Colonic mucosa (tissue), 4 donors: ENCODE data around the gene DPP6. TPM values are rescaled to one million over a fixed set of nuclear protein-coding genes. Genes with fewer than 3 reads are reported as not detected.

Experiments
- DNase-seq: peaks from one replicate; pipeline ENCODE4 v3.0.0-alpha.2; 2020
- H3K27ac ChIP-seq: fragments of 200-600 bp; one replicate; pipeline ENCODE4 v1.8.0; 2021
- H3K27me3 ChIP-seq: fragments of 200-600 bp; one replicate; pipeline ENCODE4 v1.8.0; 2021
- H3K36me3 ChIP-seq: fragments of 200-600 bp; one replicate; pipeline ENCODE4 v1.8.0; 2021
- H3K4me1 ChIP-seq: fragments of 200-600 bp; one replicate; pipeline ENCODE4 v1.8.0; 2021; ENCODE audit warnings: mild to moderate bottlenecking
- H3K4me3 ChIP-seq: fragments of 200-600 bp; one replicate; pipeline ENCODE4 v1.8.0; 2021
- H3K9ac ChIP-seq, 2 donors: one replicate each; pipeline ENCODE4 v1.7.0; 2013; ENCODE audit warnings: control low read depth in 2 of 2, low read depth in 2 of 2, low read length in 2 of 2
- H3K9me3 ChIP-seq: fragments of 200-600 bp; one replicate; pipeline ENCODE4 v1.8.0; 2021
- CTCF ChIP-seq: fragments of 200-600 bp; IDR thresholded peaks from one replicate; pipeline ENCODE4 v1.8.0; 2022; ENCODE audit warnings: antibody characterized with exemption, mild to moderate bottlenecking
- intact Hi-C: fragments of 100-400 bp; cut with DNase I; formaldehyde crosslinking; loops from one replicate; pipeline ENCODE4 v1.14.1; 2022
- total RNA-seq, 2 donors: library from RNA; stranded (reverse); fragmentation: NEBNext Ultra II Directional in 1 of 2; extraction: Animal tissue kit (Norgen Biotek cat#: 25700) in 1 of 2; gene quantifications; one replicate each; pipeline ENCODE4 v1.2.1, GENCODE V29; 2021
- donor health status: healthy.
- donor health status: DM: no; HTN: no; CAD: no.
- donor health status: DM: no; HTN: no; CAD: no.

Gene DPP6
- total RNA-seq, 2 donors from 2014 or later: 0.17 to 3.9 TPM

GRCh38 chr7:154577141-154577873, 525.1 kb downstream of the DPP6 start:
- intact Hi-C loops: no loop called here
- Histone ChIP-seq H3K27ac (no peak overlapping the region), H3K9ac (no peak overlapping the region), H3K27me3 (no peaks in the 10 kb centered on the region), H3K9me3 (no peaks in the 10 kb centered on the region), H3K36me3 (no peaks in the 10 kb centered on the region), H3K4me3 (no peak overlapping the region), H3K4me1 (no peaks in the 10 kb centered on the region)
- TF ChIP-seq CTCF: no peak
- no peak for DNase-seq

GRCh38 chr7:154578336-154578735, 526.1 kb downstream of the DPP6 start:
- no peak for TF ChIP-seq CTCF
- intact Hi-C loops: no loop called here
- Histone ChIP-seq H3K27me3 (no peaks in the 10 kb centered on the region), H3K27ac (no peak overlapping the region), H3K9ac (no peak overlapping the region), H3K36me3 (no peaks in the 10 kb centered on the region), H3K4me3 (no peak overlapping the region), H3K9me3 (no peaks in the 10 kb centered on the region), H3K4me1 (no peaks in the 10 kb centered on the region)
- no peak for DNase-seq

- Histone ChIP-seq H3K36me3 (no peaks in the 10 kb centered on the region), H3K27ac (no peak overlapping the region), H3K27me3 (no peaks in the 10 kb centered on the region), H3K4me1 (no peaks in the 10 kb centered on the region), H3K9me3 (no peaks in the 10 kb centered on the region), H3K9ac (no peak overlapping the region), H3K4me3 (no peak overlapping the region)
- intact Hi-C loops: no loop called here
- TF ChIP-seq CTCF: no peak
- no peak for DNase-seq
Observed at GRCh38 chr7:154579711-154580110, 527.5 kb downstream of the DPP6 start.

GRCh38 chr7:154581251-154581890, 529.2 kb downstream of the DPP6 start:
- Histone ChIP-seq H3K27ac (no peak overlapping the region), H3K4me3 (no peak overlapping the region), H3K27me3 (no peaks in the 10 kb centered on the region), H3K4me1 (no peaks in the 10 kb centered on the region), H3K9me3 (no peaks in the 10 kb centered on the region), H3K36me3 (no peaks in the 10 kb centered on the region), H3K9ac (no peak overlapping the region)
- DNase-seq: no peak
- TF ChIP-seq CTCF: no peak
- intact Hi-C loops: no loop called here

GRCh38 chr7:154583454-154583853, 531.3 kb downstream of the DPP6 start:
- H3K9ac ChIP-seq: no peak overlapping the region
- DNase-seq: no peak
- H3K4me3 ChIP-seq: no peak overlapping the region
- H3K9me3 ChIP-seq: no peaks in the 10 kb centered on the region
- H3K27ac ChIP-seq: no peak overlapping the region
- no peaks in the 10 kb centered on the region for H3K36me3 ChIP-seq
- H3K4me1 ChIP-seq: no peaks in the 10 kb centered on the region
- no peaks in the 10 kb centered on the region for H3K27me3 ChIP-seq
- intact Hi-C loops: no loop called here
- TF ChIP-seq CTCF: no peak
